GM12878 (cell line): ENCODE data around the gene SNAP29. TPM values are rescaled to one million over a fixed set of nuclear protein-coding genes. Genes with fewer than 3 reads are reported as not detected.

Source experiments
- CTCF ChIP-seq, 3 experiments: IDR thresholded peaks in 2 of 3; conservative IDR thresholded peaks in 1 of 3; 2 replicates each; pipeline ENCODE4 v1.5.1; 2011; ENCODE audit warnings: low read depth in 3 of 3, low read length in 3 of 3, mild to moderate bottlenecking in 3 of 3, control low read depth in 2 of 3, moderate library complexity in 2 of 3, inconsistent platforms in 1 of 3, mixed read lengths in 1 of 3; ENCODE audit not compliant: control insufficient read depth in 2 of 3, insufficient read depth in 1 of 3; ENCODE audit errors: extremely low read depth in 1 of 3
- PKNOX1 ChIP-seq: fragments of 450-650 bp; IDR thresholded peaks from 2 replicates; pipeline ENCODE4 v1.6.1; 2016; ENCODE audit warnings: mild to moderate bottlenecking
- ZBED1 ChIP-seq: IDR thresholded peaks from 2 replicates; pipeline ENCODE4 v1.6.1; 2016; ENCODE audit warnings: borderline replicate concordance
- ZNF592 ChIP-seq: fragments of 450-650 bp; IDR thresholded peaks from 2 replicates; pipeline ENCODE4 v1.6.1; 2017; ENCODE audit warnings: mild to moderate bottlenecking, moderate library complexity
- polyA plus RNA-seq, 11 experiments: library from polyadenylated mRNA; depleted of rRNA in 4 of 11; unstranded in 6 of 11; stranded (reverse) in 5 of 11; fragments of >200 nt; fragmentation: Nextera tagmentation in 4 of 11; fragmentation: Illumina TruSeq in 1 of 11; extraction: Ambion mirVana in 4 of 11; extraction: Trizol in 1 of 11; gene quantifications; 1 replicate in 1 of 11; 2 replicates in 10 of 11; pipeline versions ENCODE4 v1.2.1 to v1.2.3, GENCODE V29; 2011 to 2016; ENCODE audit warnings: inconsistent platforms in 2 of 11, missing spikeins in 2 of 11, low read depth in 1 of 11
- total RNA-seq, 4 experiments: library from RNA; depleted of rRNA in 3 of 4; stranded (reverse); fragments of >200 nt in 3 of 4; fragmentation: Illumina TruSeq in 1 of 4; extraction: Trizol in 1 of 4; gene quantifications; 2 replicates each; pipeline versions ENCODE4 v1.2.1 to v1.2.3, GENCODE V29; 2013 to 2021

SNAP29 gene
- total and polyA plus RNA-seq, 10 of the 15 experiments (the other 5 are each of a cell fraction or from before 2014, with no cell fraction given) = 4.7 to 45.7 (median 27.9) TPM

- TF ChIP-seq CTCF (IDR thresholded peaks at IDR 0.05 in 2 of 3, conservative IDR thresholded peaks at IDR 0.05 in 1 of 3; ENCODE audit: control insufficient read depth in 2 of 3, extremely low read depth in 1 of 3, insufficient read depth in 1 of 3, low read depth in 3 of 3, low read length in 3 of 3) (no peak), PKNOX1 (no peak), ZNF592 (no peak), ZBED1 (no peak)
- TF ChIP-seq, all 136 proteins: peak for 0
Observed at GRCh38 chr22:20834206-20834605, 24.6 kb upstream of the SNAP29 start (continued).
